ENCODE results near the gene IPO4. TPM values are rescaled to one million over a fixed set of nuclear protein-coding genes. Genes with fewer than 3 reads are reported as not detected.

IPO4 gene
- total and polyA plus RNA-seq, 9 of the 15 experiments (the other 6 are each of a cell fraction or from before 2014, with no cell fraction given), result 7.3 to 122 (median 31.8) TPM

- TF ChIP-seq, protein P1, sequence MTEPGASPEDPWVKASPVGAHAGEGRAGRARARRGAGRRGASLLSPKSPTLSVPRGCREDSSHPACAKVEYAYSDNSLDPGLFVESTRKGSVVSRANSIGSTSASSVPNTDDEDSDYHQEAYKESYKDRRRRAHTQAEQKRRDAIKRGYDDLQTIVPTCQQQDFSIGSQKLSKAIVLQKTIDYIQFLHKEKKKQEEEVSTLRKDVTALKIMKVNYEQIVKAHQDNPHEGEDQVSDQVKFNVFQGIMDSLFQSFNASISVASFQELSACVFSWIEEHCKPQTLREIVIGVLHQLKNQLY (CRISPR knock-in tag; conservative IDR thresholded peaks at IDR 0.05), result no peak
- TF ChIP-seq ZNF175 (CRISPR knock-in tag; IDR thresholded peaks at IDR 0.05; ENCODE audit: low read depth) (no peak), WHSC1 (IDR thresholded peaks at IDR 0.05; ENCODE audit: low read length) (no peak), CHD1 (IDR thresholded peaks at IDR 0.05; ENCODE audit: low read length) (no peak), SLC30A9 (CRISPR knock-in tag; IDR thresholded peaks at IDR 0.05) (no peak), EZH2 (IDR thresholded peaks at IDR 0.05; ENCODE audit: borderline replicate concordance, low read depth, low read length) (no peak), GABPB1 (CRISPR knock-in tag; IDR thresholded peaks at IDR 0.05) (peak; percentile 94), YBX1 (IDR thresholded peaks at IDR 0.05) (no peak), HDAC3 (IDR thresholded peaks at IDR 0.05; ENCODE audit: borderline replicate concordance, partially characterized antibody) (no peak), THAP12 (CRISPR knock-in tag; IDR thresholded peaks at IDR 0.05) (no peak; the same call in 1 of the 2 replicates), E2F1 (CRISPR knock-in tag; IDR thresholded peaks at IDR 0.05) (0 out of 2 replicates have a peak, but pooled peaks have one; percentile 55), PTRF (tag; IDR thresholded peaks at IDR 0.05) (no peak), XRCC5 (IDR thresholded peaks at IDR 0.05; ENCODE audit: low read depth, low read length) (no peak), ID3 (CRISPR knock-in tag; IDR thresholded peaks at IDR 0.05) (no peak), ID3 (tag; IDR thresholded peaks at IDR 0.05) (no peak), NR4A1 (CRISPR knock-in tag; IDR thresholded peaks at IDR 0.05) (no peak), NR4A1 (tag; IDR thresholded peaks at IDR 0.05) (no peak), TCF7L2 (IDR thresholded peaks at IDR 0.05; ENCODE audit: low read depth, low read length) (no peak), CBX5 (IDR thresholded peaks at IDR 0.05; ENCODE audit: borderline replicate concordance, low read depth) (no peak)
- TF ChIP-seq, protein P2, sequence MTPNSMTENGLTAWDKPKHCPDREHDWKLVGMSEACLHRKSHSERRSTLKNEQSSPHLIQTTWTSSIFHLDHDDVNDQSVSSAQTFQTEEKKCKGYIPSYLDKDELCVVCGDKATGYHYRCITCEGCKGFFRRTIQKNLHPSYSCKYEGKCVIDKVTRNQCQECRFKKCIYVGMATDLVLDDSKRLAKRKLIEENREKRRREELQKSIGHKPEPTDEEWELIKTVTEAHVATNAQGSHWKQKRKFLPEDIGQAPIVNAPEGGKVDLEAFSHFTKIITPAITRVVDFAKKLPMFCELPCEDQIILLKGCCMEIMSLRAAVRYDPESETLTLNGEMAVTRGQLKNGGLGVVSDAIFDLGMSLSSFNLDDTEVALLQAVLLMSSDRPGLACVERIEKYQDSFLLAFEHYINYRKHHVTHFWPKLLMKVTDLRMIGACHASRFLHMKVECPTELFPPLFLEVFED (CRISPR knock-in tag; conservative IDR thresholded peaks at IDR 0.05), result no peak
Measured at GRCh38 chr14:24195186-24196070, 6.8 kb upstream of the IPO4 start, which contains the start of gene TM9SF1 (continued).
